GM20431 (cell line): ENCODE data around the gene MTG2.

ENCODE experiments used
- in situ Hi-C: fragments of 300-500 bp; cut with MseI, MboI; formaldehyde crosslinking; loops from one replicate; pipeline ENCODE4 v1.15.0; 2020; ENCODE audit warnings: low sequenced_read_pairs; ENCODE audit not compliant: unreplicated experiment

MTG2 gene

GRCh38 chr20:62241506-62241905 lies 58.7 kb downstream of the MTG2 start:
- in situ Hi-C loops, result no loop called here

GRCh38 chr20:62242176-62242575 lies 59.3 kb downstream of the MTG2 start:
- in situ Hi-C loops, result no loop called here

GRCh38 chr20:62243106-62243505 lies 60.3 kb downstream of the MTG2 start:
- in situ Hi-C loops, result no loop called here

GRCh38 chr20:62243906-62244515 lies 61.2 kb downstream of the MTG2 start:
- in situ Hi-C loops, result no loop called here

- in situ Hi-C loops, result no loop called here
Measured at GRCh38 chr20:62244644-62245108, 61.8 kb downstream of the MTG2 start.

GRCh38 chr20:62245911-62246280 lies 63.1 kb downstream of the MTG2 start:
- in situ Hi-C loops, result no loop called here

DNA sequence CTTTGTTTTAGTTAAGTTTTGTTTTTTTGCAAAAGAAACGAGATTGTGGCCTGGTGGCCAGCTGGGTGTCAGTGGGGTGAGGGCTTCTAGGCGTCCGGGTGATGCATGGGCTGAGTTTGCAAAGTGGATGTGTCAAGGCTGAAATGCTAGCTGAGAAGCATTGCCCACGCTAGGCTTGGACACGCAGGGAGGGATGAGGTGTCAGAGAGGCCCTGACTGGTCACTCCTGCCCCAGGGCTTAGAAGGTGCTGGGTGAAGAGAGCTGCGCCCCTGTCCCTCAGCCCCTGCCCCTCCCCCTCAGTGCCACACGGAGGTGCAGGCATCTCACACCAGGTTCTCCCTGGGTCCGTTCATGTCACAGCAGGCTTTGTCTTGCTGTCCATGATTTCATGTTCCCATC lies 63.6 kb downstream of the MTG2 start:
- in situ Hi-C loops, result no loop called here

DNA sequence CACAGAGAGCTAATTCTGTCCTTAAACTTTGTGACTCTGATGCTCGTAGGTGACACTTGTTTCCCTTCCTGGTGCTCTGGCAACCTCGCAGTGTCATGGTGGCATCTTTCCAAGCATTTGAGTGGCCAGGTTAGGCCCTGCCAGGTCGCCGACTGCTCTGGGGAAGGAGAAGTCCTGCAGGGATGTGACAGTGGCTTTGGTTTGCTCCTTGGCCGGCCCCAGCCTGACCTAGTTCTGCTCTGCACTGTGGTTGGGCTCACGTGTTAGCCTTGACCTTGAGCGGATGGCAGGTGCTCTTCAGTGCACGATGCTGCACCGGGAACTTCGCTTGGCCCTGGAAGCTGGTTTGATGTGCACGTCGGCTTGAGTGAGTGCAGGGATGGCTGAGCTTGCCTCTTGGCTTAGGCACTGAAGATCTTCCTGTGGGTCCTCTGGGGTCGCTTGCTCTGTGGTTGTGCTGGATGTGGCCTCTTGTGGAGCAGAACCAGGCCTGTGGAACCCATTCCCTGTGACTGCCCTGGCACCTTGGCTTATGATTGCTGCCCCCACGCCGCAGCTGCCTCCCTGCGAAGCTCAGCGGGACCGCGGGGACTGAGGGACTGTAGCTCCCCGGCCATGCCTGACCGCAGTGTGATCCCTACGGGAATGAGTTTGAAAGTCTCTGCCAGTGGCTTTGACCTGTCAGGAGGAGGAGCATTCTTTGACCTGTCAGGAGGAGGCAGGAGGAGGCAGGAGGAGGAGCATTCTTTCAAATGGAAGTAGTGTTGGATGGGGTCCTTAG lies 64.2 kb downstream of the MTG2 start:
- in situ Hi-C loops, result no loop called here

- in situ Hi-C loops, result no loop called here
Measured at GRCh38 chr20:62248890-62249560, 66.2 kb downstream of the MTG2 start.

GRCh38 chr20:62252342-62252966 lies 69.6 kb downstream of the MTG2 start:
- in situ Hi-C loops, result no loop called here
